SJSA1 (cell line): Measurements from ENCODE around the gene MTHFD1L. TPM values are rescaled to one million over a fixed set of nuclear protein-coding genes. Genes with fewer than 3 reads are reported as not detected.
"Not testable (repeated sequence)": the region's sequence is repeated elsewhere in the genome, so short reads cannot be mapped to it uniquely, and the experiment has no call there.

ENCODE experiments used
- DNase-seq, 2 experiments: peaks; one replicate each; pipeline ENCODE4 v3.0.0-alpha.2; 2015 to 2020; ENCODE audit warnings: low spot score in 2 of 2, low read depth in 1 of 2
- H3K27ac ChIP-seq: fragments of 250-450 bp; sonication (Bioruptor Pico); 2 replicates; pipeline ENCODE4 v1.5.1; 2020; ENCODE audit warnings: mild to moderate bottlenecking, moderate library complexity
- H3K27me3 ChIP-seq: fragments of 250-450 bp; sonication (Bioruptor Pico); replicated peaks from 2 replicates; pipeline ENCODE4 v1.5.1; 2020; ENCODE audit warnings: mild to moderate bottlenecking, moderate library complexity
- H3K36me3 ChIP-seq: fragments of 250-450 bp; sonication (Bioruptor Pico); 2 replicates; pipeline ENCODE4 v1.5.1; 2020; ENCODE audit warnings: mild to moderate bottlenecking
- H3K4me1 ChIP-seq: fragments of 250-450 bp; sonication (Bioruptor Pico); replicated peaks from 2 replicates; pipeline ENCODE4 v1.6.1; 2021; ENCODE audit warnings: mild to moderate bottlenecking
- H3K4me3 ChIP-seq: fragments of 250-450 bp; sonication (Bioruptor Pico); 2 replicates; pipeline ENCODE4 v1.5.1; 2020; ENCODE audit warnings: mild to moderate bottlenecking
- H3K9me3 ChIP-seq: fragments of 250-450 bp; sonication (Bioruptor Pico); replicated peaks from 2 replicates; pipeline ENCODE4 v1.5.1; 2020; ENCODE audit warnings: mild to moderate bottlenecking
- total RNA-seq: library from RNA; depleted of rRNA; stranded (reverse); fragments of >200 nt; shearing (Covaris generic); gene quantifications from 2 replicates; pipeline ENCODE4 v1.2.3, GENCODE V29; 2014; rRNA removed

MTHFD1L gene
- total RNA-seq, result 24.8 and 25.4 TPM in 2 replicates

- Histone ChIP-seq H3K4me1 (peaks cover 16% of the 10 kb centered on the region), H3K27ac (peak within 1 kb of the TSS; percentile 95), H3K9me3 (no peaks in the 10 kb centered on the region), H3K27me3 (no peaks in the 10 kb centered on the region), H3K36me3 (peaks cover 24% of the 10 kb centered on the region), H3K4me3 (peak within 1 kb of the TSS; percentile 95)
- peak; percentile 87 to 90 for DNase-seq
Observed at GRCh38 chr6:150865406-150866146, at the start of gene MTHFD1L. TSS of gene MTHFD1L (plus strand) at chr6:150865702. CDS start at chr6:150865823, 121 bp downstream.

DNA sequence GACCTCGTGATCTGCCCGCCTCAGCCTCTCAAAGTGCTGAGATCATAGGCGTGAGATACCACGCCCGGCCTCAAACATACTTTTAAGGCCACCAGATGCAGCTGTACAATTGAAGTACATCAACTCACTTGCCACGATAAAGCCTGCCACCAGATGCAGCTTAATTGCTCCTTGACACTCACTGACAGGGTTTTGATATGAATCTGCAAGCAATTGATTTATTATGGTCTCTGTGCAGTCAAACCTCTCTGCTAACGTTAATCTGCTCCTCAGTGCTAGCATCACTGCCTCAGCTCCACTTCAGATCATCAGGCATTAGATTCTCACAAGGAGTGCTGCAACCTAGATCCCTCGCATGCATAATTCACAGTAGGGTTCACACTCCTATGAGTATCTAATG, 48.9 kb upstream of the MTHFD1L start:
- H3K4me1 ChIP-seq, result peaks cover 12% of the 10 kb centered on the region
- not testable (repeated sequence) for H3K27me3 ChIP-seq, DNase-seq, H3K27ac ChIP-seq, H3K36me3 ChIP-seq, H3K4me3 ChIP-seq, H3K9me3 ChIP-seq

GRCh38 chr6:150822932-150823331, 42.6 kb upstream of the MTHFD1L start:
- H3K36me3 ChIP-seq, result peaks cover 7% of the 10 kb centered on the region; the same call in 1 of the 2 replicates
- H3K9me3 ChIP-seq, result no peaks in the 10 kb centered on the region
- no peak overlapping the region for H3K27ac ChIP-seq
- H3K4me3 ChIP-seq, result no peak overlapping the region
- no peak for DNase-seq
- H3K4me1 ChIP-seq, result no peaks in the 10 kb centered on the region
- no peaks in the 10 kb centered on the region for H3K27me3 ChIP-seq

- H3K4me1 ChIP-seq, result peaks cover 3% of the 10 kb centered on the region; the same call in 1 of the 2 replicates
Observed at GRCh38 chr6:150826788-150827187, 38.7 kb upstream of the MTHFD1L start.

DNA sequence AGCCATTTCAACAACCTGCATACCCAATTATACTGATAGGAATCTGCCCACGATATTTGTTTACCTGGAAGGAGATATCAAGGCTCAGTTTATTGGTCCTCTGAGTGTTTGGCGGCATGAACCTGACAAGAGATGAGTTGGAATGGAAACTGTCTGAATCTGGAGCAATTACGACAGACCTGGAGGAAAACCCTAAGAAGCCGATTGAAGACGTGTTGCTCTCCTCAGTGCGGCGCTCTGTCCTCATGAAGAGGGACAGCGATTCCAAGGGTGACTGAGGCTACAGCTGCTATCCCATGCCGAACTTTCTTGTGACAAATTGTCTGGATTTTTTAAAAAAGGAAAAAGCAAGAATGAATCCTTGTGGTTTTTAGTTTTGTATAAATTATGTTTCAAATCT, 37.4 kb upstream of the MTHFD1L start:
- not testable (repeated sequence) for H3K4me3 ChIP-seq

More at GRCh38 chr6:150826788-150827187, 38.7 kb upstream of the MTHFD1L start:
- no peak overlapping the region for H3K27ac ChIP-seq
- no peak overlapping the region for H3K4me3 ChIP-seq
- no peak for DNase-seq
- no peaks in the 10 kb centered on the region for H3K27me3 ChIP-seq
- H3K9me3 ChIP-seq, result no peaks in the 10 kb centered on the region
- H3K36me3 ChIP-seq, result peaks cover 7% of the 10 kb centered on the region; the same call in 1 of the 2 replicates

GRCh38 chr6:150830439-150831165, 34.9 kb upstream of the MTHFD1L start:
- Histone ChIP-seq H3K36me3 (no peaks in the 10 kb centered on the region; the same call in 1 of the 2 replicates), H3K27me3 (no peaks in the 10 kb centered on the region), H3K27ac (no peak overlapping the region), H3K4me1 (peaks cover 3% of the 10 kb centered on the region; the same call in 1 of the 2 replicates), H3K9me3 (no peaks in the 10 kb centered on the region), H3K4me3 (no peak overlapping the region)
- DNase-seq, result no peak

More for the DNA sequence above, 37.4 kb upstream of the MTHFD1L start:
- not testable (repeated sequence) for DNase-seq, H3K36me3 ChIP-seq, H3K27ac ChIP-seq, H3K27me3 ChIP-seq, H3K9me3 ChIP-seq, H3K4me1 ChIP-seq

- Histone ChIP-seq H3K4me3 (no peak overlapping the region), H3K9me3 (no peaks in the 10 kb centered on the region), H3K4me1 (peaks cover 3% of the 10 kb centered on the region; the same call in 1 of the 2 replicates), H3K27ac (no peak overlapping the region), H3K27me3 (no peaks in the 10 kb centered on the region), H3K36me3 (no peaks in the 10 kb centered on the region; the same call in 1 of the 2 replicates)
- no peak for DNase-seq
Observed at GRCh38 chr6:150831577-150831976, 33.9 kb upstream of the MTHFD1L start.

GRCh38 chr6:150835620-150836019, 29.9 kb upstream of the MTHFD1L start:
- Histone ChIP-seq H3K27ac (no peak overlapping the region), H3K4me3 (no peak overlapping the region), H3K4me1 (peaks cover under 1% of the 10 kb centered on the region; the same call in 1 of the 2 replicates), H3K27me3 (no peaks in the 10 kb centered on the region), H3K36me3 (peaks cover 8% of the 10 kb centered on the region), H3K9me3 (no peaks in the 10 kb centered on the region)
- DNase-seq, result no peak

GRCh38 chr6:150840185-150840584, 25.3 kb upstream of the MTHFD1L start:
- Histone ChIP-seq H3K4me3 (no peak overlapping the region), H3K9me3 (no peaks in the 10 kb centered on the region), H3K36me3 (peaks cover 35% of the 10 kb centered on the region), H3K4me1 (no peaks in the 10 kb centered on the region), H3K27me3 (no peaks in the 10 kb centered on the region), H3K27ac (no peak overlapping the region)
- no peak for DNase-seq

- H3K4me3 ChIP-seq, result no peak overlapping the region
- no peaks in the 10 kb centered on the region for H3K27me3 ChIP-seq
- H3K9me3 ChIP-seq, result no peaks in the 10 kb centered on the region
- H3K36me3 ChIP-seq, result peaks cover 35% of the 10 kb centered on the region
- peaks cover 4% of the 10 kb centered on the region for H3K4me1 ChIP-seq
- no peak overlapping the region for H3K27ac ChIP-seq
- no peak for DNase-seq
Observed at GRCh38 chr6:150841189-150841588, 24.3 kb upstream of the MTHFD1L start.

DNA sequence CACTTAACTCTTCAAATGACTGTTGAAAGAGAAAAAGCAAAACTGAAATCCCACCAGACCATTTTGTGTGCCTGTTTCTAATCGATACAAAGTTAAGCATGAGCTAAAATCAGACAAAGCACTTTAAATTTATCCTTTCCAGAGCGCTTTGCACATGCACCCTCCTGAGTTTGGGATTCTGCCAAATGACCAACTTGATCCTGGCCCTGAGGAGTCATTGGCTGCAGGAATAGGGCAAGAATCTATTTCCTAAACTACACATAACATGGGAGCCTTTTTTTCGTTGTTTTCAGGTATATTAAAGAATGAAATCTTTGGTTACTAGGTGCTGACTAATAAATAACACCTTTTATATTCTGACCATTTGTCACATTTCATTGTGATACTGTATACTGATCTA, 23.8 kb upstream of the MTHFD1L start:
- no peak overlapping the region for H3K4me3 ChIP-seq
- peaks cover 8% of the 10 kb centered on the region for H3K4me1 ChIP-seq
- H3K36me3 ChIP-seq, result peaks cover 35% of the 10 kb centered on the region
- no peak overlapping the region for H3K27ac ChIP-seq
- H3K27me3 ChIP-seq, result no peaks in the 10 kb centered on the region
- DNase-seq, result no peak
- no peaks in the 10 kb centered on the region for H3K9me3 ChIP-seq

DNA sequence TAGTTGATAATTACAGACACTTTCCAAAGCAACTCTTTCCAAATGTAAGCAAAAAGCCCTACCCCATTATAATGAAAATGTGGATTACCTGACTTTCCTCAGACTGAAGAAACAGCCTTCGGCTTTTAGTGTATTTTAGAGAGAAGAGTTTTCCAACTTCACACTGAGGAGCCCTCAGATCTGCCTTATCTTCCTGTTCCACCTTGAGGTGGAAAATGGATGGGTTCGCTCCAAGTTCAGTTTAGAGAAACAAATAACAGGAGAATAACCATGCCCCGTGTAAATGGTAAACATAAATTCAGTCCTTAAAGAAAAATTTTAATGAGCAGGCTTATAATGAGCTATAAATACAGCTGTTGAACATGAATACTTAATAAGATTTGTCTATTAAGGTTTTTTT, 21.1 kb upstream of the MTHFD1L start:
- Histone ChIP-seq H3K4me1 (peaks cover 16% of the 10 kb centered on the region), H3K27ac (no peak overlapping the region), H3K27me3 (no peaks in the 10 kb centered on the region), H3K9me3 (no peaks in the 10 kb centered on the region), H3K36me3 (peaks cover 47% of the 10 kb centered on the region), H3K4me3 (no peak overlapping the region)
- no peak for DNase-seq

- Histone ChIP-seq H3K27me3 (no peaks in the 10 kb centered on the region), H3K27ac (peak overlapping the region; percentile 55), H3K9me3 (no peaks in the 10 kb centered on the region), H3K4me1 (peaks cover 16% of the 10 kb centered on the region), H3K4me3 (no peak overlapping the region), H3K36me3 (peaks cover 33% of the 10 kb centered on the region)
- peak; percentile 70 to 80 for DNase-seq
Observed at GRCh38 chr6:150846641-150847040, 18.9 kb upstream of the MTHFD1L start.

- no peak for DNase-seq
- no peak overlapping the region for H3K27ac ChIP-seq
- H3K36me3 ChIP-seq, result peaks cover 20% of the 10 kb centered on the region
- H3K27me3 ChIP-seq, result no peaks in the 10 kb centered on the region
- no peak overlapping the region for H3K4me3 ChIP-seq
- H3K4me1 ChIP-seq, result peaks cover 16% of the 10 kb centered on the region
- H3K9me3 ChIP-seq, result no peaks in the 10 kb centered on the region
Observed at GRCh38 chr6:150848400-150848799, 17.1 kb upstream of the MTHFD1L start.
